ENCODE measurements around the gene LRIG3. TPM values are rescaled to one million over a fixed set of nuclear protein-coding genes. Genes with fewer than 3 reads are reported as not detected.

The LRIG3 gene
- total RNA-seq, 4 donors from 2014 or later = 163 to 222 (median 193) TPM

DNA sequence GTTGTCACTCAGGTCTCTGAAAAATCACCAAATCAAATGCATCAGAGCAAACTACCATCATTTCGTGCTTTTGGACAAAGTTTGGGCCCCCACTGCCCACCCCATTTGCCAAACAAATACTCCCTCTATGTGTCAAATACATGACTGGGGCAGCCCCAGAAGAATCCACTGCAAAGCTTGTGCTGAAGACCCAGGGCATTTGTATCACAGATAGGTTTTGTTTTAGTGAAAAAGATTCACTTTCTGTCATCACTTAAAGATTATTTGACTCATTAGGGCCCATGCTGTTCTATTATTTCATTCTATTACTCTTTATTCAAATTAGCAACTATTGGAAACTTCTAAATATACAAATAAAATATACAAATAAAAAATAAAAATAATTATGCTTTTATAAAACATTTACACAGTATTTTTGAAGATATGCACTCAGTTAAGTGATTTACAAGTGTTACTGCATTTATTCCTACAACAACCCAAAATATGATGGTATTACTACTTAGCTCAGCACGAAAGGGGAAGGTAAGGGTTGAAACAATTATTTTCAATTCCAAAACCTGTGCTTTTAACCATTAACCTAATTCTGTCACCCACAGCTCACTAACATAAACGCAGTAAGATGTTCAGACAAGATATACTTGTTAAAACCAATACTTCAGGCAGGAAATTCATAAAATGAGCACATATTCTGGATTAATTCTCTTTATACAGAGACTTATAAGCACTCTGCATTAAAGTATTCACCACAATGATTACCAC is 36.5 kb downstream of the LRIG3 start:
- no peak for TF ChIP-seq POLR2A (IDR thresholded peaks at IDR 0.05)
- TF ChIP-seq, protein P1, sequence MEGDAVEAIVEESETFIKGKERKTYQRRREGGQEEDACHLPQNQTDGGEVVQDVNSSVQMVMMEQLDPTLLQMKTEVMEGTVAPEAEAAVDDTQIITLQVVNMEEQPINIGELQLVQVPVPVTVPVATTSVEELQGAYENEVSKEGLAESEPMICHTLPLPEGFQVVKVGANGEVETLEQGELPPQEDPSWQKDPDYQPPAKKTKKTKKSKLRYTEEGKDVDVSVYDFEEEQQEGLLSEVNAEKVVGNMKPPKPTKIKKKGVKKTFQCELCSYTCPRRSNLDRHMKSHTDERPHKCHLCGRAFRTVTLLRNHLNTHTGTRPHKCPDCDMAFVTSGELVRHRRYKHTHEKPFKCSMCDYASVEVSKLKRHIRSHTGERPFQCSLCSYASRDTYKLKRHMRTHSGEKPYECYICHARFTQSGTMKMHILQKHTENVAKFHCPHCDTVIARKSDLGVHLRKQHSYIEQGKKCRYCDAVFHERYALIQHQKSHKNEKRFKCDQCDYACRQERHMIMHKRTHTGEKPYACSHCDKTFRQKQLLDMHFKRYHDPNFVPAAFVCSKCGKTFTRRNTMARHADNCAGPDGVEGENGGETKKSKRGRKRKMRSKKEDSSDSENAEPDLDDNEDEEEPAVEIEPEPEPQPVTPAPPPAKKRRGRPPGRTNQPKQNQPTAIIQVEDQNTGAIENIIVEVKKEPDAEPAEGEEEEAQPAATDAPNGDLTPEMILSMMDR (IDR thresholded peaks at IDR 0.05) = no peak
- Histone ChIP-seq H3K27ac (no peak overlapping the region), H3K36me3 (peaks cover 50 to 68% of the 10 kb centered on the region in 2 donors), H3K4me3 (replicated peaks in 1 of 3) (no peak overlapping the region), H3K9me3 (no peaks in the 10 kb centered on the region), H3K4me1 (peaks cover 14 to 21% of the 10 kb centered on the region in 2 donors), H3K27me3 (no peaks in the 10 kb centered on the region)
- 87 to 89% methylated on average over 3 of the region's 3 CpGs for WGBS, 2 donors
- intact Hi-C loops (cut with DNase I) = no loop called here
- no peak for DNase-seq

DNA sequence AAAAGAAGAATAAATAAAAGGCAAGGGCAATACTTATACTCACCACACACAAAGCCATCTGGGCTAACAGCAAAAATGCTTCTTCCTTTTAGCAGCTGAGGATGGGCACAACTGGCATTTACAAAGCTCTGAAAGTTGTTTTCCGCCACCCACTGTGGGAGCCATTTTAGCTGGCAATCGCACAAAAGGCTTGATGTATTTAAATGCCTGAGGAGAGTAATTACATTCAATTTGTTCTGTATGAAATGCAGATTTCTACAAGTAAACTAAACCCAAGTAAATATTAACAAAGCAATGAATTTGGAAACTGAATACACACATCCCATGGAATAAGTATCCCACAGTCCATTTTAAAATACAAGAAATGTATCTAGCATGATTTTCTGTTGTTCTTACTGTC is 37.5 kb downstream of the LRIG3 start:
- H3K4me3 ChIP-seq (replicated peaks in 1 of 3) = no peak overlapping the region
- DNase-seq = no peak
- TF ChIP-seq, protein P1 (IDR thresholded peaks at IDR 0.05) = no peak
- no peak for TF ChIP-seq POLR2A (IDR thresholded peaks at IDR 0.05)
- no peaks in the 10 kb centered on the region for H3K9me3 ChIP-seq
- no peaks in the 10 kb centered on the region for H3K27me3 ChIP-seq
- H3K36me3 ChIP-seq = peaks cover 58 to 78% of the 10 kb centered on the region in 2 donors
- intact Hi-C loops (cut with DNase I) = no loop called here
- H3K27ac ChIP-seq = no peak overlapping the region
- 98 to 100% methylated on average over 2 of the region's 2 CpGs for WGBS, 2 donors
- H3K4me1 ChIP-seq = peaks cover 11 to 15% of the 10 kb centered on the region in 2 donors

DNA sequence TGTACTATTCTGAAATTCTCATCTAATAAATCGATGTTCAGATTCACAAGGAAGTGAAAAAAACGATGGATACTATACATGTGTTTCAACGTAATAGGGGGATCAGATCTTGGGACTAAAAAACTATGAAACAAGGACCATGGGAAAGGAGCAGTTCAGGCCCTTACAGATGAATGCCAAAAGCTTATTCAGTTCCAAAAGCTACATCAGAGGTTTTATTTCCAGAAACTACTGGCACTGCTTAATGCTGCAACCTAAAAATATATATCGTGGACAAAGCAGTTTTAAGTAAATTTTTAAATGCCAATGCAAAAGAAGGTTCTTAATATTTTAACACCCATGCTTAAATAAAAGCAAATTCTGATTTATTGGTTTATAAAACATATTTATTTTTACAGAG is 38.5 kb downstream of the LRIG3 start:
- Histone ChIP-seq H3K4me3 (replicated peaks in 1 of 3) (no peak overlapping the region), H3K9me3 (no peaks in the 10 kb centered on the region), H3K4me1 (peaks cover under 1 to 6% of the 10 kb centered on the region in 2 donors), H3K27ac (no peak overlapping the region), H3K36me3 (peaks cover 68 to 80% of the 10 kb centered on the region in 2 donors), H3K27me3 (no peaks in the 10 kb centered on the region)
- intact Hi-C loops (cut with DNase I) = no loop called here
- no peak for TF ChIP-seq POLR2A (IDR thresholded peaks at IDR 0.05)
- TF ChIP-seq, protein P1 (IDR thresholded peaks at IDR 0.05) = no peak
- 82 to 85% methylated on average over 4 of the region's 4 CpGs for WGBS, 2 donors
- no peak for DNase-seq

DNA sequence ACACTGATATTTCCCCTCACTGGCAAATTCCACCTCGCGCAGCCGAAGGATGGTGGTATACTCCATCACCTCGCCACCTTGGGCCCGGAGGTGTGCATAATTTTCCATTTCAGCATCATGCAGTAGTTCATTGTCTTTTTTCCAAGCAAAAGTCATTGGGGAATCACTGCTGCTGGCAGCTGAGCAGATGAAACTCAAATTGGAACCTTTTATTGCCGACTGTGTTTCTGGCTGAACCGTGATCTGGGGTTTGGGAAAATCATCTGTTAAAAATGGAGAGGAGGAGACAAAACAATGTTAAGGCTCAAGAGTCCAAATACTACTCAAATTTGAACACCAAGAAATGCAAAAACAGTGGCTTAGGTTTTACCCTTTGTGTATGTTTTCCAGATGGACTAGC is 39.7 kb downstream of the LRIG3 start:
- H3K27ac ChIP-seq = no peak overlapping the region
- H3K9me3 ChIP-seq = no peaks in the 10 kb centered on the region
- intact Hi-C loops (cut with DNase I) = no loop called here
- no peak for TF ChIP-seq POLR2A (IDR thresholded peaks at IDR 0.05)
- TF ChIP-seq, protein P1 (IDR thresholded peaks at IDR 0.05) = no peak
- no peaks in the 10 kb centered on the region for H3K4me1 ChIP-seq
- peaks cover 69 to 80% of the 10 kb centered on the region in 2 donors for H3K36me3 ChIP-seq
- DNase-seq = no peak
- H3K27me3 ChIP-seq = no peaks in the 10 kb centered on the region
- H3K4me3 ChIP-seq (replicated peaks in 1 of 3) = no peak overlapping the region
- 89 to 93% methylated on average over 7 of the region's 7 CpGs for WGBS, 2 donors

DNA sequence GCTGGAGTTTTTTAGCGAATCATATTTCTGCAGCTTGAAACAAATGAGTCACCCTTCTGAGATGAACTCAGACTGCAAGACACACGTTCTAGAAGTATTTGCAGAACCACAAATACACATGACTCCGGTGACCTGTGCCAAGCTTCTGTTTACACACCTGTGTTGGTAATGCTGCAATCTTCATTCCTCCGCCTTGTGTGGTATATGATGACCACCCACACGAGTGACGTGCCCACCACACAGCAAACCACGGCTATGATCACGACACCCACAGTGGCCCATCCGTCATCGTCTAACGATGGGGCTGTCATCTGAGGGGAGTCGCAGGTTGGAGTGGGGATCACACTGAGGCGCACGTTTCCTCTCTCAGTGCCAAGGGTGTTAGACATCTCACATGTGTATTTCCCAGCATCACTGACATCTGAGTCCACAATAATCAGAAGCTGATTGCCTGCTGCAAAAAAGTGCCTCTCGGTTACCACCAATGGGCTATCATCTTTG is 43.0 kb downstream of the LRIG3 start:
- TF ChIP-seq, protein P1 (IDR thresholded peaks at IDR 0.05) = no peak
- TF ChIP-seq POLR2A (IDR thresholded peaks at IDR 0.05) = no peak
- H3K4me1 ChIP-seq = no peaks in the 10 kb centered on the region
- no peaks in the 10 kb centered on the region for H3K27me3 ChIP-seq
- 86 to 91% methylated on average over 15 of the region's 15 CpGs for WGBS, 2 donors
- no peak overlapping the region for H3K27ac ChIP-seq
- no peaks in the 10 kb centered on the region for H3K9me3 ChIP-seq
- no peak for DNase-seq
- no peak overlapping the region for H3K4me3 ChIP-seq (replicated peaks in 1 of 3)
- intact Hi-C loops (cut with DNase I) = no loop called here
- H3K36me3 ChIP-seq = peaks cover 74 to 87% of the 10 kb centered on the region in 2 donors

All from thyroid gland (tissue), 4 donors.